A549 (cell line): Measurements from ENCODE around the gene PSMF1. TPM values are rescaled to one million over a fixed set of nuclear protein-coding genes. Genes with fewer than 3 reads are reported as not detected.

ENCODE experiments used
- ATAC-seq, 2 experiments: fragments of 200-7000 bp in 1 of 2; fragments of >200 bp in 1 of 2; cut with Nextera tagmentation in 1 of 2; cut with Tn5 transposase in 1 of 2; 3 replicates each; pipeline versions ENCODE4 v1.8.0 to v1.9.1; 2018 to 2020; ENCODE audit warnings: mild to moderate bottlenecking in 1 of 2, moderate library complexity in 1 of 2
- CTCF ChIA-PET: fragments of 300-600 bp; sonication (Branson Sonifier 250); formaldehyde crosslinking; extraction: SDS; loops from one replicate; lab custom pipeline; 2021; ENCODE audit warnings: antibody characterized with exemption, inconsistent platforms; lab: Yijun Ruan, JAX
- POLR2A ChIA-PET: fragments of 350-600 bp; formaldehyde crosslinking; extraction: SDS; loops from one replicate; lab custom pipeline; 2021; ENCODE audit warnings: antibody characterized with exemption, inconsistent platforms; lab: Yijun Ruan, JAX
- DNase-seq, 2 experiments: peaks; one replicate each; pipeline versions ENCODE4 v3.0.0 to v3.0.0-alpha.2; 2011 to 2016; ENCODE audit warnings: low read depth in 1 of 2, low spot score in 1 of 2
- FAIRE-seq: peaks from 2 replicates; lab custom pipeline; 2011; peaks lifted over from hg19 to GRCh38; lab: Jason Lieb, UNC
- H3K27ac ChIP-seq, 2 experiments: fragments of >200 bp; sonication (Bioruptor Twin); formaldehyde crosslinking; 3 replicates each; pipeline ENCODE4 v1.5.1; 2016 to 2017
- H3K4me1 ChIP-seq: fragments of >200 bp; sonication (Bioruptor Twin); formaldehyde crosslinking; 3 replicates; pipeline ENCODE4 v1.6.1; 2016
- H3K4me2 ChIP-seq: fragments of >200 bp; sonication (Bioruptor Twin); formaldehyde crosslinking; 3 replicates; pipeline ENCODE4 v1.6.1; 2016
- H3K4me3 ChIP-seq: fragments of >200 bp; sonication (Bioruptor Twin); formaldehyde crosslinking; 3 replicates; pipeline ENCODE4 v1.5.1; 2016
- H3K9me3 ChIP-seq: fragments of >200 bp; sonication (Bioruptor Twin); formaldehyde crosslinking; 3 replicates; pipeline ENCODE4 v1.6.1; 2016
- BHLHE40 ChIP-seq: IDR thresholded peaks from 2 replicates; pipeline ENCODE4 v1.6.1; 2012; ENCODE audit warnings: low read depth, low read length, inconsistent platforms
- CHD4 ChIP-seq: fragments of 200-600 bp; sonication (generic); IDR thresholded peaks from 2 replicates; pipeline ENCODE4 v1.6.1; 2016; ENCODE audit warnings: antibody characterized with exemption, mild to moderate bottlenecking, borderline replicate concordance
- EHMT2 ChIP-seq: fragments of 200-600 bp; sonication (generic); IDR thresholded peaks from 2 replicates; pipeline ENCODE4 v1.6.1; 2016; ENCODE audit warnings: antibody characterized with exemption, low read depth, mild to moderate bottlenecking, moderate library complexity
- EP300 ChIP-seq, 2 experiments: fragments of >200 bp; sonication (Bioruptor Twin); formaldehyde crosslinking; IDR thresholded peaks; 2 replicates in 1 of 2; 3 replicates in 1 of 2; pipeline ENCODE4 v1.6.1; 2016 to 2017
- FOSB ChIP-seq: fragments of 250-450 bp; sonication (Bioruptor Pico); IDR thresholded peaks from 2 replicates; pipeline ENCODE4 v1.5.0; 2020; ENCODE audit warnings: mild to moderate bottlenecking, moderate library complexity
- FOXS1 ChIP-seq: fragments of 250-450 bp; sonication (Bioruptor Pico); IDR thresholded peaks from 2 replicates; pipeline ENCODE4 v1.5.0; 2020; ENCODE audit warnings: mild to moderate bottlenecking, moderate library complexity
- HES2 ChIP-seq: fragments of >200 bp; sonication (Bioruptor Twin); formaldehyde crosslinking; IDR thresholded peaks from 2 replicates; pipeline ENCODE4 v1.6.1; 2016
- HMGXB4 ChIP-seq: fragments of 250-450 bp; sonication (Bioruptor Pico); IDR thresholded peaks from 2 replicates; pipeline ENCODE4 v1.5.0; 2021; ENCODE audit warnings: mild to moderate bottlenecking, moderate library complexity, borderline replicate concordance
- HOXB5 ChIP-seq: fragments of 250-450 bp; sonication (Bioruptor Pico); IDR thresholded peaks from 2 replicates; pipeline ENCODE4 v1.5.0; 2020; ENCODE audit warnings: mild to moderate bottlenecking, moderate library complexity
- MYC ChIP-seq: IDR thresholded peaks from 2 replicates; pipeline ENCODE4 v1.6.1; 2012; ENCODE audit warnings: mild to moderate bottlenecking, inconsistent platforms, low read length, improper control_type of control experiment, borderline replicate concordance
- NR3C1 ChIP-seq: fragments of >200 bp; sonication (Bioruptor Twin); formaldehyde crosslinking; IDR thresholded peaks from 3 replicates; pipeline ENCODE4 v1.6.1; 2017
- POLR2AphosphoS2 ChIP-seq: conservative IDR thresholded peaks from 2 replicates; pipeline ENCODE4 v1.6.1; 2012; ENCODE audit warnings: low read length, improper control_type of control experiment, inconsistent platforms
- RCOR1 ChIP-seq: fragments of 150-350 bp; IDR thresholded peaks from 2 replicates; pipeline ENCODE4 v1.6.1; 2014; ENCODE audit warnings: antibody characterized with exemption, low read length, low read depth
- REST ChIP-seq: fragments of 200-600 bp; sonication (generic); IDR thresholded peaks from 2 replicates; pipeline ENCODE4 v1.6.1; 2016; ENCODE audit warnings: antibody characterized with exemption, mild to moderate bottlenecking, moderate library complexity
- RNF2 ChIP-seq: fragments of 200-600 bp; sonication (generic); IDR thresholded peaks from 2 replicates; pipeline ENCODE4 v1.6.1; 2016; ENCODE audit warnings: low read depth, mild to moderate bottlenecking, antibody characterized with exemption, moderate library complexity, borderline replicate concordance
- SMC3 ChIP-seq: fragments of >200 bp; sonication (Bioruptor Twin); formaldehyde crosslinking; IDR thresholded peaks from 3 replicates; pipeline ENCODE4 v1.6.1; 2018; ENCODE audit warnings: inconsistent platforms
- TFCP2L1 ChIP-seq: fragments of 250-450 bp; sonication (Bioruptor Pico); IDR thresholded peaks from 2 replicates; pipeline ENCODE4 v1.5.0; 2021; ENCODE audit warnings: mild to moderate bottlenecking
- ZSCAN20 ChIP-seq: fragments of 250-450 bp; sonication (Bioruptor Pico); IDR thresholded peaks from 2 replicates; pipeline ENCODE4 v1.8.0; 2022; ENCODE audit warnings: mild to moderate bottlenecking, moderate library complexity
- WGBS: methylation state at CpG from one replicate; pipeline ENCODE4 v1.1.6; 2017; ENCODE audit errors: missing lambda C conversion rate; 5-methylcytosine and 5-hydroxymethylcytosine counted together
- polyA plus RNA-seq, 4 experiments: library from polyadenylated mRNA; depleted of rRNA in 3 of 4; stranded (reverse); fragments of >200 nt; fragmentation: RNase III in 1 of 4; extraction: RNeasy Plus Mini Kit Qiagen cat#74134 plus additional on column Dnase treatment in 1 of 4; gene quantifications; 2 replicates in 3 of 4; 3 replicates in 1 of 4; pipeline ENCODE4 v1.2.3, GENCODE V29; 2011 to 2017

PSMF1 gene
- polyA plus RNA-seq, 2 of the 4 experiments (the other 2 are of a cell fraction), result 123 to 157 TPM

GRCh38 chr20:1195226-1195625 is 76.8 kb downstream of the PSMF1 start:
- Histone ChIP-seq H3K4me3 (no peak overlapping the region), H3K27ac (no peak overlapping the region), H3K4me1 (no peaks in the 10 kb centered on the region), H3K4me2 (no peak overlapping the region), H3K9me3 (peaks cover 5% of the 10 kb centered on the region; the same call in 2 of the 3 replicates)
- DNase-seq (no peak), FAIRE-seq (no peak), ATAC-seq (no peak)
- CTCF ChIA-PET, result interaction anchor here (1.9 kb wide), 1 partner anchor 87 kb away, joined by 5 read pairs; no protein-coding TSS in a partner anchor
- POLR2A ChIA-PET, result no interaction called here
- 82% methylated on average over 1 of the region's 1 CpG for WGBS
- TF ChIP-seq FOSB (CRISPR knock-in tag), result no peak
- TF ChIP-seq, all 56 proteins: peak for 0

GRCh38 chr20:1196634-1197033 is 78.2 kb downstream of the PSMF1 start:
- 0% methylated on average over 2 of the region's 2 CpGs for WGBS
- H3K9me3 ChIP-seq, result peaks cover 5% of the 10 kb centered on the region; the same call in 2 of the 3 replicates
- H3K27ac ChIP-seq, result no peak overlapping the region
- no peak overlapping the region for H3K4me2 ChIP-seq
- no peak for TF ChIP-seq TFCP2L1 (CRISPR knock-in tag)
- no peak for TF ChIP-seq RNF2
- TF ChIP-seq MYC, result no peak
- no peak for TF ChIP-seq ZSCAN20 (CRISPR knock-in tag)
- no peak for TF ChIP-seq BHLHE40
- no peak for TF ChIP-seq EP300 (IDR thresholded peaks at IDR 0.05)
- TF ChIP-seq CHD4, result no peak
- TF ChIP-seq REST, result no peak
- TF ChIP-seq POLR2AphosphoS2, result no peak
- TF ChIP-seq HES2, result no peak
- TF ChIP-seq, all 56 proteins: peak for 0
- POLR2A ChIA-PET, result no interaction called here
- Histone ChIP-seq H3K4me1 (no peaks in the 10 kb centered on the region), H3K4me3 (no peak overlapping the region)
- CTCF ChIA-PET, result interaction anchor here (0.9 to 2.0 kb wide), 5 partner anchors 10 to 381 kb away, joined by 3 to 11 read pairs (median 5); no protein-coding TSS in a partner anchor
- FAIRE-seq (no peak), DNase-seq (no peak), ATAC-seq (no peak)

- POLR2A ChIA-PET, result no interaction called here
- 67% methylated on average over 7 of the region's 7 CpGs for WGBS
- no peak for ATAC-seq
These were observed 79.4 kb downstream of the PSMF1 start for GRCh38 chr20:1197801-1198200.

More at GRCh38 chr20:1197801-1198200, 79.4 kb downstream of the PSMF1 start:
- FAIRE-seq, result no peak
- Histone ChIP-seq H3K4me2 (no peak overlapping the region), H3K27ac (no peak overlapping the region), H3K9me3 (peaks cover 5% of the 10 kb centered on the region; the same call in 2 of the 3 replicates), H3K4me1 (no peaks in the 10 kb centered on the region), H3K4me3 (no peak overlapping the region)
- TF ChIP-seq HMGXB4, result no peak
- TF ChIP-seq SMC3, result no peak
- TF ChIP-seq POLR2AphosphoS2, result no peak
- no peak for TF ChIP-seq EHMT2
- no peak for TF ChIP-seq HOXB5 (CRISPR knock-in tag)
- TF ChIP-seq NR3C1, result no peak
- TF ChIP-seq REST, result no peak
- no peak for TF ChIP-seq FOXS1 (CRISPR knock-in tag)
- no peak for TF ChIP-seq RCOR1
- CTCF ChIA-PET, result no interaction called here
- no peak for DNase-seq
